SK-N-MC (cell line): Measurements from ENCODE around the gene GDF10.

Experiments
- EZH2 ChIP-seq: fragments of 200-600 bp; sonication (generic); IDR thresholded peaks from one replicate; pipeline ENCODE4 v1.6.1; 2017; ENCODE audit warnings: antibody characterized with exemption
- POLR2AphosphoS5 ChIP-seq: IDR thresholded peaks from 2 replicates; pipeline ENCODE4 v1.6.1; 2012; ENCODE audit warnings: mild to moderate bottlenecking, low read depth, low read length, borderline replicate concordance

DNA sequence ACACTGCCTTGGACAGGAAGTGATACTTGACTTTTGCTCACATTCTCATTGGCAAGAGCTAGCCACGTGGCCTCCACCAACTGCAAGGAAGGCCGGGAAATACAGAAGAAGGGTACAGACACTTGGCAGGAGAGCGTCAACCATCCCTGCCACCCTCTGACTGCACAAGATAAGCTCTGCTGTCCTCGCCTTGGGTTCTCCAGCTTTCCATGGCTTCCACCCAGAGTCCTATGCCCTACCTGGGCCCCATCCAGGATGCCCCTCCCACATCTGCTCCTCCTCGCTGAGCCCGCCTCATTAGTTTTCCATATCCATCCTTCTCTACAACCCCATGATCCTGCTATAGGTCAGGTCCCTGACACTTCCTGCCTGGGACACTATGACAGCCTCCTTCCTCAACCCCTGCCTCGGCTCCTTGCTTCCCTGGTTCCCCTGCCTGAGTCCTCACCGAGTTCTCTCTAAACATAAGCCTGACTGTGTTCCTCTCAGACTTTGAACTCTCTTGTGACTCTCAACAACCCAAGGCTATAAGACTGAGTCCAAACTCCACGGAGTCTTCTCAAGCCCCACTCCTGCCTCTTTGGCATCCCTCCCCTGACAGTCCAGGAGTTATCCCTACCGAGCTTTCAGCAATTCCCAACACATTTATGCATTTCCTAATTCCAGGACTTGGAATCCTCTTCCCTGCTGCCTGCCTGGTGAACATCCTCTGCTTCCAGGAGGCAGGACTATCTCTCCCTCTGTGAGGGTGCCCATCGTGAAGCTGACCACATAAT lies 23.2 kb upstream of the GDF10 start:
- TF ChIP-seq POLR2AphosphoS5 (no peak), EZH2 (no peak)
